Activated CD8-positive, alpha-beta T cell treated with anti-CD3 and anti-CD28 coated beads for 36 hours (primary cell): ENCODE measurements around the gene SPATA32. TPM values are rescaled to one million over a fixed set of nuclear protein-coding genes. Genes with fewer than 3 reads are reported as not detected.

Source experiments
- ATAC-seq: fragments of 200-7000 bp; cut with Tn5 transposase; one replicate; pipeline ENCODE4 v1.10.0; 2021; ENCODE audit warnings: mild to moderate bottlenecking, moderate library complexity
- CTCF ChIA-PET: fragments of 350-600 bp; sonication (Branson Sonifier 250); formaldehyde crosslinking; loops from one replicate; lab custom pipeline; 2021; ENCODE audit warnings: antibody characterized with exemption; lab: Charles Lee
- POLR2A ChIA-PET: fragments of 350-600 bp; sonication (Branson Sonifier 250); formaldehyde crosslinking; loops from one replicate; lab custom pipeline; 2021; ENCODE audit warnings: antibody characterized with exemption; lab: Charles Lee
- DNase-seq: peaks from one replicate; pipeline ENCODE4 v3.0.0-alpha.2; 2020
- H3K27ac Mint-ChIP-seq: one replicate; pipeline ENCODE4 v1.8.0; 2021; ENCODE audit warnings: mild to moderate bottlenecking, mixed read lengths
- H3K27me3 Mint-ChIP-seq: one replicate; pipeline ENCODE4 v1.8.0; 2021; ENCODE audit warnings: mixed read lengths
- H3K36me3 Mint-ChIP-seq: one replicate; pipeline ENCODE4 v1.8.0; 2021; ENCODE audit warnings: low read depth, mixed read lengths
- H3K4me1 Mint-ChIP-seq: one replicate; pipeline ENCODE4 v1.8.0; 2021; ENCODE audit warnings: low read depth, mixed read lengths
- H3K4me3 Mint-ChIP-seq: one replicate; pipeline ENCODE4 v1.8.0; 2021; ENCODE audit warnings: mild to moderate bottlenecking, moderate library complexity, mixed read lengths
- H3K9me3 Mint-ChIP-seq: one replicate; pipeline ENCODE4 v1.8.0; 2021; ENCODE audit warnings: mixed read lengths
- CTCF ChIP-seq: fragments of 200-600 bp; IDR thresholded peaks from one replicate; pipeline ENCODE4 v1.8.0; 2022; ENCODE audit warnings: antibody characterized with exemption, mild to moderate bottlenecking
- intact Hi-C: fragments of 100-400 bp; cut with micrococcal nuclease; formaldehyde crosslinking; loops from one replicate; pipeline ENCODE4 v1.10.0; 2022
- total RNA-seq, 2 experiments: library from RNA; stranded (reverse); gene quantifications; one replicate each; pipeline ENCODE4 v1.2.3, GENCODE V29; 2021

Gene SPATA32
- total RNA-seq, 2 experiments from 2014 or later, result 0.27 to 0.63 TPM

DNA sequence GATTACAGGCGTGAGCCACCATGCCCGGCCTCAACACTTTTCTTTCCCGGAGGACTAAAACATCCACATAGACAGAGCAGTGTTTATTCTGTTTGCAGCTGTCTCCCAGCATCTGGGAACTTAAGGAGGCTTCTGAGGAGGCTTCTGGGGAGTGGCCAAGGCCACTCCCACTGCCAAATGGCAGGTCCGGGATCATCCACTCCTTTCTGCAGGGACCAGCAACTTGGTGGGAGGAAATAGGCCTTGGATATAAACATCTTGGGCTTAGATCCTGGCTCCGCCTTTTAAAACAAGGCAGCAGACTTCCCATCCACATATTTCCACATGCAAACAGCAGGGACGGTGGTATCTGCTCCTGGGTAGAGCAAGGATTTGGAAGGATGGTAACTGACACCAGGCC is 14.1 kb upstream of the SPATA32 start:
- H3K27ac Mint-ChIP-seq, result no peak overlapping the region
- TF ChIP-seq CTCF, result no peak
- ChIA-PET POLR2A (no interaction called here), CTCF (interaction anchor here (1.1 to 13.2 kb wide), 15 partner anchors 10 to 113 kb away, joined by 3 to 270 read pairs (median 16); partner anchors contain the start of gene MAP3K14)
- peaks cover 20% of the 10 kb centered on the region for H3K4me1 Mint-ChIP-seq
- H3K4me3 Mint-ChIP-seq, result no peak overlapping the region
- H3K9me3 Mint-ChIP-seq, result no peaks in the 10 kb centered on the region
- H3K27me3 Mint-ChIP-seq, result no peaks in the 10 kb centered on the region
- ATAC-seq (no peak), DNase-seq (no peak)
- intact Hi-C loops, result loop anchor here (5.0 kb wide), 1 partner anchor 36 kb away; no protein-coding TSS in a partner anchor
- peaks cover 37% of the 10 kb centered on the region for H3K36me3 Mint-ChIP-seq

GRCh38 chr17:45274033-45274432 is 12.1 kb upstream of the SPATA32 start:
- H3K36me3 Mint-ChIP-seq, result peaks cover 44% of the 10 kb centered on the region
- H3K27ac Mint-ChIP-seq, result no peak overlapping the region
- no peaks in the 10 kb centered on the region for H3K27me3 Mint-ChIP-seq
- no peak overlapping the region for H3K4me3 Mint-ChIP-seq
- DNase-seq (no peak), ATAC-seq (no peak)
- TF ChIP-seq CTCF, result no peak
- intact Hi-C loops, result no loop called here
- H3K4me1 Mint-ChIP-seq, result peaks cover 33% of the 10 kb centered on the region
- CTCF ChIA-PET, result interaction anchor here (5.2 to 13.2 kb wide), 2 partner anchors 54 to 115 kb away, joined by 40 to 270 read pairs; no protein-coding TSS in a partner anchor
- POLR2A ChIA-PET, result no interaction called here
- no peaks in the 10 kb centered on the region for H3K9me3 Mint-ChIP-seq

GRCh38 chr17:45273551-45273957 is 11.7 kb upstream of the SPATA32 start:
- Mint-ChIP-seq H3K27me3 (no peaks in the 10 kb centered on the region), H3K4me1 (peaks cover 31% of the 10 kb centered on the region), H3K9me3 (no peaks in the 10 kb centered on the region), H3K36me3 (peaks cover 46% of the 10 kb centered on the region), H3K27ac (no peak overlapping the region), H3K4me3 (no peak overlapping the region)
- TF ChIP-seq CTCF, result no peak
- intact Hi-C loops, result no loop called here
- DNase-seq, result no peak
- POLR2A ChIA-PET, result interaction anchor here (0.6 kb wide), 1 partner anchor 8 kb away, joined by 3 read pairs; no protein-coding TSS in a partner anchor
- CTCF ChIA-PET, result interaction anchor here (13.2 kb wide), 1 partner anchor 115 kb away, joined by 270 read pairs; no protein-coding TSS in a partner anchor
- no peak for ATAC-seq

DNA sequence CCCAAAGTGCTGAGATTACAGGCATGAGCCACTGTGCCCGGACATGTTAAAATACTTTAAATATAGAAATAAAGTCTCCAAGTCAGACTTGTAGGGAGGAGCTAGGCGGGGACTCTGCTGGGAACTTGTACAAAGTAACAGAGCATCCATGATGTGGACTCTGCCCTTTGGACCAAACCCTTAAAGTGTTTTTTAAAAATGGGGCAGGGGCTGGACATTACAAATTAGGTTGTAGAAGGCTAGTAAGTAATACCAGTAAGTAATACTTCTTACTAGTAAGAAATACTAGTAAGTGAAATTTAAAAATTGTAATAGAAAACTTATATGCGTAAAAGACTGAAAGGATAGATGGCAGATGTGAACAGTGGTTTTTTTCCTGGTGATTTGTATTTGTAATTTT is 9.7 kb upstream of the SPATA32 start:
- no peaks in the 10 kb centered on the region for H3K9me3 Mint-ChIP-seq
- H3K27ac Mint-ChIP-seq, result peak overlapping the region; percentile 42
- peaks cover 25% of the 10 kb centered on the region for H3K4me1 Mint-ChIP-seq
- TF ChIP-seq CTCF, result no peak
- POLR2A ChIA-PET, result interaction anchor here (1.0 to 1.4 kb wide), 4 partner anchors 12 to 28 kb away, joined by 3 to 5 read pairs (median 4); no protein-coding TSS in a partner anchor
- H3K27me3 Mint-ChIP-seq, result no peaks in the 10 kb centered on the region
- DNase-seq (no peak), ATAC-seq (no peak)
- intact Hi-C loops, result no loop called here
- CTCF ChIA-PET, result interaction anchor here (0.9 to 13.2 kb wide), 20 partner anchors 9 to 136 kb away, joined by 3 to 270 read pairs (median 6); partner anchors contain the start of gene ACBD4
- peaks cover 60% of the 10 kb centered on the region for H3K36me3 Mint-ChIP-seq
- no peak overlapping the region for H3K4me3 Mint-ChIP-seq

- Mint-ChIP-seq H3K4me1 (peaks cover 25% of the 10 kb centered on the region), H3K36me3 (peaks cover 62% of the 10 kb centered on the region), H3K4me3 (no peak overlapping the region), H3K27ac (peak overlapping the region; percentile 79), H3K9me3 (no peaks in the 10 kb centered on the region), H3K27me3 (no peaks in the 10 kb centered on the region)
- ATAC-seq (peak; percentile 88), DNase-seq (peak; percentile 75)
- TF ChIP-seq CTCF, result peak; percentile 80
- ChIA-PET POLR2A (interaction anchor here (0.7 to 1.8 kb wide), 7 partner anchors 12 to 122 kb away, joined by 3 to 5 read pairs (median 3); no protein-coding TSS in a partner anchor), CTCF (interaction anchor here (0.6 to 13.2 kb wide), 21 partner anchors 11 to 157 kb away, joined by 3 to 270 read pairs (median 4); partner anchors contain the start of gene ACBD4)
- intact Hi-C loops, result no loop called here
These were observed 9.0 kb upstream of the SPATA32 start for GRCh38 chr17:45270828-45271418.
